HL-60 (cell line): ENCODE results near the gene ASCL5.

Source experiments
- DNase-seq, 2 experiments: peaks; one replicate each; pipeline ENCODE4 v3.0.0-alpha.2; 2010 to 2020; ENCODE audit warnings: low read depth in 1 of 2, low spot score in 1 of 2
- H3K27ac ChIP-seq: fragments of 250-450 bp; sonication (Bioruptor Pico); replicated peaks from 2 replicates; pipeline ENCODE4 v1.5.1; 2020; ENCODE audit warnings: mild to moderate bottlenecking, moderate library complexity
- H3K27me3 ChIP-seq: fragments of 250-450 bp; sonication (Bioruptor Pico); 2 replicates; pipeline ENCODE4 v1.5.1; 2021; ENCODE audit warnings: mild to moderate bottlenecking, moderate library complexity; ENCODE audit not compliant: insufficient read depth, poor library complexity, severe bottlenecking
- H3K4me3 ChIP-seq: replicated peaks from 2 replicates; pipeline ENCODE4 v1.5.1; 2011; ENCODE audit warnings: mild to moderate bottlenecking, control low read depth, low read length; ENCODE audit not compliant: insufficient read depth
- CTCF ChIP-seq: IDR thresholded peaks from one replicate; pipeline ENCODE4 v1.5.1; 2011; ENCODE audit warnings: low read length, control low read depth, inconsistent platforms; ENCODE audit not compliant: insufficient read depth
- GABPA ChIP-seq: IDR thresholded peaks from 2 replicates; pipeline ENCODE4 v1.6.1; 2012; ENCODE audit warnings: low read depth
- POLR2AphosphoS5 ChIP-seq: IDR thresholded peaks from 2 replicates; pipeline ENCODE4 v1.6.1; 2012; ENCODE audit warnings: low read depth
- REST ChIP-seq: IDR thresholded peaks from 2 replicates; pipeline ENCODE4 v1.6.1; 2012; ENCODE audit warnings: low read depth; ENCODE audit not compliant: insufficient replicate concordance
- SPI1 ChIP-seq: IDR thresholded peaks from 2 replicates; pipeline ENCODE4 v1.6.1; 2012; ENCODE audit warnings: low read depth, mild to moderate bottlenecking, borderline replicate concordance

The ASCL5 gene

DNA sequence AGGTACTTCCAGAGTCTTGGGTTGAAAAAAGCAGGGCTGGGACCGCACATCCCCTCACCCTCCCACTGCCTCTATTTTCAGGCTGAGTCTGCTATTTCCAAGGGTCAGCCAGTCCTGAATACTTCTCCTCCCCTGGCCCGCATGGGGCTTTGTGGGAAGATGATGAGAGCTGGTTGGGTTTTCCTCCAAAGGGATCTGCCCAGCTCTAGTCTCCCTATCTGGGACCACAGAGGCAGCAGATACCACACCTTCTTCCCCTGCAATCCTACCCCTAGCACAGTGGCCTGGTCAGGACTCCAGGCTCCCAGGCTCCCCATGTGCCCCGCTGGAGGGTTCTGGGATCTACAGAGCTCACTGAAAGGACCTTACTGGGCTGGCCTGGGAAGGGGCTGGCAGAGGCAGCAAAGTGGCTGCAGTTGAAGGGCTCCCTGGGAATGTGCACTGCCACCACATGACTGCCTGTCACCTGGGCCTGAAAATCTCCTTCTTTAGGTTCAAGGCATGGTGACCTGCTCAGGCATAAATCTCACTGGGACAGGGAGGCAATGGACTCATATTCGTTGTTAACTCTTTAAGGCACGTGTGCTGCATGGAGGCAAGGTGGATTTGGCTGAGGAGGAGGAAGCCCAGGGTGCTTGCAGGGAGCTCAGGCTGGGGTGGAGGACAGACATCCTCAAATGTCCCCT lies 27.8 kb downstream of the ASCL5 start:
- no peak for DNase-seq
- Histone ChIP-seq H3K27ac (no peak overlapping the region), H3K27me3 (no peaks in the 10 kb centered on the region), H3K4me3 (no peak overlapping the region)
- TF ChIP-seq GABPA, result no peak
- no peak for TF ChIP-seq POLR2AphosphoS5
- no peak for TF ChIP-seq REST
- no peak for TF ChIP-seq SPI1
- no peak for TF ChIP-seq CTCF

GRCh38 chr1:201096977-201097856 lies 29.8 kb downstream of the ASCL5 start:
- Histone ChIP-seq H3K27ac (no peak overlapping the region), H3K27me3 (no peaks in the 10 kb centered on the region), H3K4me3 (no peak overlapping the region)
- no peak for DNase-seq
- TF ChIP-seq CTCF (no peak), REST (no peak), POLR2AphosphoS5 (no peak), SPI1 (no peak)

GRCh38 chr1:201096041-201096461 lies 30.9 kb downstream of the ASCL5 start:
- no peak for TF ChIP-seq CTCF
- TF ChIP-seq REST, result no peak
- no peak for TF ChIP-seq SPI1
- TF ChIP-seq GABPA, result no peak
- no peak for TF ChIP-seq POLR2AphosphoS5
- H3K27ac ChIP-seq, result no peak overlapping the region
- no peak for DNase-seq
- no peak overlapping the region for H3K4me3 ChIP-seq
- H3K27me3 ChIP-seq, result no peaks in the 10 kb centered on the region
